ENCODE data around the gene C18orf32. TPM values are rescaled to one million over a fixed set of nuclear protein-coding genes. Genes with fewer than 3 reads are reported as not detected.

Gene C18orf32
- total and polyA plus RNA-seq, 10 donors = 33.3 to 66.7 (median 41.1) TPM

- H3K36me3 ChIP-seq = peaks cover 0 to 42% (median 33%) of the 10 kb centered on the region in 6 donors
- 49 to 59% (median 56%) methylated on average over 4 of the region's 4 CpGs for WGBS, 5 donors
- peak overlapping the region in 5 of 8 donors; percentile 44 to 96 (median 95) for H3K27ac ChIP-seq
- intact Hi-C loops (cut with DNase I; ENCODE audit: low total_unique reads) = no loop called here
- peaks cover 31 to 70% (median 56%) of the 10 kb centered on the region in 6 donors for H3K4me1 ChIP-seq
- TF ChIP-seq POLR2AphosphoS5 (IDR thresholded peaks at IDR 0.05) (no peak), POLR2A (IDR thresholded peaks at IDR 0.05) (no peak), CTCF (IDR thresholded peaks at IDR 0.05 in 8 of 11, conservative IDR thresholded peaks at IDR 0.05 in 3 of 11) (no peak)
- H3K9me3 ChIP-seq = no peaks in the 10 kb centered on the region
- H3K4me3 ChIP-seq = peak overlapping the region in 3 of 8 donors; percentile 71 to 88 (median 84)
- no peaks in the 10 kb centered on the region for H3K27me3 ChIP-seq (replicated peaks in 1 of 7)
- no peak for DNase-seq
Observed at GRCh38 chr18:49490246-49490762, 3.3 kb upstream of the C18orf32 start.

GRCh38 chr18:49487711-49488310 lies 777 bp upstream of the C18orf32 start:
- Histone ChIP-seq H3K9me3 (no peaks in the 10 kb centered on the region), H3K27me3 (replicated peaks in 1 of 7) (no peaks in the 10 kb centered on the region), H3K27ac (peak overlapping the region; percentile 96 to 99 (median 98)), H3K36me3 (peaks cover 0 to 52% (median 40%) of the 10 kb centered on the region in 6 donors), H3K4me1 (peaks cover 31 to 88% (median 70%) of the 10 kb centered on the region in 6 donors), H3K4me3 (peak overlapping the region in 7 of 8 donors; percentile 49 to 77 (median 61))
- 67 to 86% (median 72%) methylated on average over 8 of the region's 8 CpGs for WGBS, 5 donors
- intact Hi-C loops (cut with DNase I; ENCODE audit: low total_unique reads) = loop anchor here (10.0 kb wide), 1 partner anchor 777 kb away; the partner anchor contains the start of gene CFAP53
- DNase-seq = no peak
- TF ChIP-seq CTCF (IDR thresholded peaks at IDR 0.05 in 8 of 11, conservative IDR thresholded peaks at IDR 0.05 in 3 of 11) = no peak
- peak in 1 of 3 donors; percentile 11 for TF ChIP-seq POLR2AphosphoS5 (IDR thresholded peaks at IDR 0.05)

- peaks cover 0 to 64% (median 53%) of the 10 kb centered on the region in 6 donors for H3K36me3 ChIP-seq
- peak overlapping the region; percentile 49 to 80 (median 62) for H3K4me3 ChIP-seq
- no peaks in the 10 kb centered on the region for H3K9me3 ChIP-seq
- H3K27ac ChIP-seq = peak overlapping the region; percentile 96 to 99 (median 98)
- TF ChIP-seq POLR2A (IDR thresholded peaks at IDR 0.05) (no peak), CTCF (IDR thresholded peaks at IDR 0.05 in 8 of 11, conservative IDR thresholded peaks at IDR 0.05 in 3 of 11) (no peak), POLR2AphosphoS5 (IDR thresholded peaks at IDR 0.05) (no peak)
- no peaks in the 10 kb centered on the region for H3K27me3 ChIP-seq (replicated peaks in 1 of 7)
- no peak for DNase-seq
- intact Hi-C loops (cut with DNase I; ENCODE audit: low total_unique reads) = loop anchor here (10.0 kb wide), 1 partner anchor 778 kb away; the partner anchor contains the start of gene CFAP53
- WGBS, 5 donors = 2 to 4% (median 3%) methylated on average over 10 of the region's 10 CpGs
- H3K4me1 ChIP-seq = peaks cover 31 to 80% (median 64%) of the 10 kb centered on the region in 6 donors
Observed at GRCh38 chr18:49486606-49486952, 455 bp downstream of the C18orf32 start.

- TF ChIP-seq CTCF (IDR thresholded peaks at IDR 0.05 in 8 of 11, conservative IDR thresholded peaks at IDR 0.05 in 3 of 11) = no peak
- TF ChIP-seq POLR2A (IDR thresholded peaks at IDR 0.05) = no peak
- no peak for TF ChIP-seq POLR2AphosphoS5 (IDR thresholded peaks at IDR 0.05)
- peaks cover 29 to 76% (median 60%) of the 10 kb centered on the region in 6 donors for H3K4me1 ChIP-seq
- H3K4me3 ChIP-seq = peak overlapping the region; percentile 49 to 80 (median 62)
- no peaks in the 10 kb centered on the region for H3K27me3 ChIP-seq (replicated peaks in 1 of 7)
- intact Hi-C loops (cut with DNase I; ENCODE audit: low total_unique reads) = loop anchor here (10.0 kb wide), 1 partner anchor 779 kb away; the partner anchor contains the start of gene CFAP53
- H3K9me3 ChIP-seq = no peaks in the 10 kb centered on the region
- 29 to 38% (median 31%) methylated on average over 8 of the region's 8 CpGs for WGBS, 5 donors
- peak overlapping the region; percentile 96 to 99 (median 98) for H3K27ac ChIP-seq
- DNase-seq = no peak
- peaks cover 0 to 64% (median 56%) of the 10 kb centered on the region in 6 donors for H3K36me3 ChIP-seq
Observed at GRCh38 chr18:49486134-49486533, 900 bp downstream of the C18orf32 start.
